OCI-LY7 (cell line): ENCODE results near the gene SPTB. TPM values are rescaled to one million over a fixed set of nuclear protein-coding genes. Genes with fewer than 3 reads are reported as not detected.

Experiments
- BruUV-seq: library from RNA; stranded (reverse); fragments of 400-500 nt; replicated peaks from 2 replicates; lab custom pipeline; 2021; lab: Mats Ljungman, UMichigan
- CTCF ChIA-PET: fragments of 300-600 bp; sonication (Branson Sonifier 250); formaldehyde crosslinking; loops from one replicate; lab custom pipeline; 2022; ENCODE audit warnings: antibody characterized with exemption; ENCODE audit not compliant: unreplicated experiment; lab: Charles Lee
- POLR2A ChIA-PET: fragments of 300-600 bp; sonication (Branson Sonifier 250); formaldehyde crosslinking; loops from one replicate; lab custom pipeline; 2022; ENCODE audit warnings: antibody characterized with exemption; lab: Charles Lee
- DNase-seq: peaks from one replicate; pipeline ENCODE4 v3.0.0-alpha.2; 2015; ENCODE audit warnings: low spot score
- H2AFZ ChIP-seq: fragments of 200-600 bp; sonication (generic), shearing (Covaris generic); 2 replicates; pipeline ENCODE4 v1.6.1; 2014; ENCODE audit warnings: mild to moderate bottlenecking, antibody characterized with exemption, low read length, moderate library complexity
- H3K27ac ChIP-seq: fragments of 200-600 bp; sonication (generic); 2 replicates; pipeline ENCODE4 v1.5.1; 2014; ENCODE audit warnings: mixed run types, low read depth, mild to moderate bottlenecking, moderate library complexity, low read length, inconsistent platforms; ENCODE audit not compliant: poor library complexity, severe bottlenecking
- H3K36me3 ChIP-seq: fragments of 200-600 bp; sonication (generic); 2 replicates; pipeline ENCODE4 v1.6.1; 2014; ENCODE audit warnings: mild to moderate bottlenecking, antibody characterized with exemption, low read length, moderate library complexity, mixed read lengths; ENCODE audit not compliant: insufficient read depth
- H3K4me1 ChIP-seq: fragments of 200-600 bp; sonication (generic); 2 replicates; pipeline ENCODE4 v1.5.1; 2014; ENCODE audit warnings: mild to moderate bottlenecking, low read length; ENCODE audit not compliant: insufficient read depth, poor library complexity, severe bottlenecking
- H3K4me2 ChIP-seq: fragments of 200-600 bp; sonication (generic); 2 replicates; pipeline ENCODE4 v1.6.1; 2014; ENCODE audit warnings: mild to moderate bottlenecking, low read length
- H3K4me3 ChIP-seq: fragments of 200-600 bp; sonication (generic); 2 replicates; pipeline ENCODE4 v1.5.1; 2014; ENCODE audit warnings: mild to moderate bottlenecking, low read depth, low read length; ENCODE audit not compliant: poor library complexity, severe bottlenecking
- H3K79me2 ChIP-seq: fragments of 200-600 bp; sonication (generic); 2 replicates; pipeline ENCODE4 v1.6.1; 2016; ENCODE audit warnings: low read depth, mild to moderate bottlenecking, low read length, moderate library complexity, mixed read lengths; ENCODE audit not compliant: insufficient read depth
- H3K9me2 ChIP-seq: fragments of 200-600 bp; sonication (generic); 2 replicates; pipeline ENCODE4 v1.6.1; 2016; ENCODE audit warnings: mild to moderate bottlenecking, low read length, mixed read lengths; ENCODE audit not compliant: insufficient read depth
- H3K9me3 ChIP-seq: fragments of 200-600 bp; sonication (generic); 2 replicates; pipeline ENCODE4 v1.6.1; 2014; ENCODE audit warnings: mild to moderate bottlenecking, mixed run types, low read length, mixed read lengths
- H4K20me1 ChIP-seq: fragments of 200-600 bp; sonication (generic); 2 replicates; pipeline ENCODE4 v1.6.1; 2014; ENCODE audit warnings: mild to moderate bottlenecking, antibody characterized with exemption, low read length, moderate library complexity, mixed read lengths; ENCODE audit not compliant: insufficient read depth
- CTCF ChIP-seq: fragments of 200-600 bp; sonication (generic); conservative IDR thresholded peaks from 2 replicates; pipeline ENCODE4 v1.5.1; 2014; ENCODE audit warnings: mild to moderate bottlenecking, antibody characterized with exemption, low read length, moderate library complexity, mixed read lengths
- EZH2phosphoT487 ChIP-seq: fragments of 200-600 bp; sonication (generic); IDR thresholded peaks from 2 replicates; pipeline ENCODE4 v1.6.1; 2018; ENCODE audit warnings: low read depth, borderline replicate concordance, mild to moderate bottlenecking, mixed run types, antibody characterized with exemption, low read length, moderate library complexity, mixed read lengths
- intact Hi-C: fragments of 100-400 bp; cut with micrococcal nuclease; formaldehyde crosslinking; loops from one replicate; pipeline ENCODE4 v1.10.0; 2022; ENCODE audit not compliant: unreplicated experiment
- total RNA-seq, 2 experiments: library from RNA; depleted of rRNA in 1 of 2; stranded (reverse); fragments of >200 nt in 1 of 2; shearing (Covaris generic) in 1 of 2; gene quantifications; 2 replicates each; pipeline ENCODE4 v1.2.3, GENCODE V29; 2014 to 2022

Gene SPTB
- total RNA-seq, 2 experiments from 2014 or later = not detected

GRCh38 chr14:64868379-64868778, 11.3 kb downstream of the SPTB start:
- Histone ChIP-seq H3K4me1 (no peaks in the 10 kb centered on the region), H3K9me2 (no peaks in the 10 kb centered on the region), H3K79me2 (no peaks in the 10 kb centered on the region), H4K20me1 (no peaks in the 10 kb centered on the region), H2AFZ (no peak overlapping the region), H3K9me3 (no peaks in the 10 kb centered on the region), H3K36me3 (no peaks in the 10 kb centered on the region), H3K27ac (no peak overlapping the region), H3K4me2 (no peak overlapping the region), H3K4me3 (no peak overlapping the region)
- BruUV-seq = no TSS peak
- TF ChIP-seq EZH2phosphoT487 (no peak), CTCF (no peak)
- CTCF ChIA-PET = no interaction called here
- POLR2A ChIA-PET = interaction anchor here (1.5 kb wide), 1 partner anchor 18 kb away, joined by 3 read pairs; no protein-coding TSS in a partner anchor
- intact Hi-C loops = no loop called here
- DNase-seq = no peak

- Histone ChIP-seq H3K36me3 (no peaks in the 10 kb centered on the region), H3K27ac (no peak overlapping the region), H2AFZ (no peak overlapping the region), H3K9me3 (no peaks in the 10 kb centered on the region), H3K4me1 (no peaks in the 10 kb centered on the region), H3K79me2 (no peaks in the 10 kb centered on the region), H3K4me3 (no peak overlapping the region), H4K20me1 (no peaks in the 10 kb centered on the region), H3K9me2 (no peaks in the 10 kb centered on the region), H3K4me2 (no peak overlapping the region)
- POLR2A ChIA-PET = no interaction called here
- CTCF ChIA-PET = no interaction called here
- no TSS peak for BruUV-seq
- TF ChIP-seq CTCF (no peak), EZH2phosphoT487 (no peak)
- DNase-seq = no peak
- intact Hi-C loops = no loop called here
Measured at GRCh38 chr14:64867182-64867581, 12.5 kb downstream of the SPTB start.

- ChIA-PET POLR2A (no interaction called here), CTCF (no interaction called here)
- Histone ChIP-seq H3K4me2 (no peak overlapping the region), H3K9me3 (no peaks in the 10 kb centered on the region), H3K9me2 (no peaks in the 10 kb centered on the region), H3K4me3 (no peak overlapping the region), H3K79me2 (no peaks in the 10 kb centered on the region), H3K4me1 (no peaks in the 10 kb centered on the region), H3K36me3 (no peaks in the 10 kb centered on the region), H4K20me1 (no peaks in the 10 kb centered on the region), H3K27ac (no peak overlapping the region), H2AFZ (no peak overlapping the region)
- no TSS peak for BruUV-seq
- intact Hi-C loops = no loop called here
- DNase-seq = no peak
- TF ChIP-seq EZH2phosphoT487 (no peak), CTCF (no peak)
Measured at GRCh38 chr14:64865992-64866391, 13.7 kb downstream of the SPTB start.
